Activated B cell treated with CpG ODN at 0.5 μM for 24 hours (primary cell): Measurements from ENCODE around the gene C9orf72. TPM values are rescaled to one million over a fixed set of nuclear protein-coding genes. Genes with fewer than 3 reads are reported as not detected.

Experiments used
- ATAC-seq: fragments of 200-7000 bp; cut with Tn5 transposase; one replicate; pipeline ENCODE4 v1.10.0; 2021; ENCODE audit warnings: low read depth, mild to moderate bottlenecking, moderate library complexity
- CTCF ChIA-PET: fragments of 350-600 bp; sonication (Branson Sonifier 250); formaldehyde crosslinking; loops from one replicate; lab custom pipeline; 2021; ENCODE audit warnings: antibody characterized with exemption; lab: Charles Lee
- POLR2A ChIA-PET: fragments of 350-600 bp; sonication (Branson Sonifier 250); formaldehyde crosslinking; loops from one replicate; lab custom pipeline; 2021; ENCODE audit warnings: antibody characterized with exemption; lab: Charles Lee
- DNase-seq: peaks from one replicate; pipeline ENCODE4 v3.0.0; 2022
- H3K27ac Mint-ChIP-seq: one replicate; pipeline ENCODE4 v1.8.0; 2020; ENCODE audit warnings: mixed read lengths
- H3K27me3 Mint-ChIP-seq: one replicate; pipeline ENCODE4 v1.8.0; 2021; ENCODE audit warnings: mixed read lengths
- H3K36me3 Mint-ChIP-seq: one replicate; pipeline ENCODE4 v1.8.0; 2021; ENCODE audit warnings: low read depth, mixed read lengths
- H3K4me1 Mint-ChIP-seq: one replicate; pipeline ENCODE4 v1.8.0; 2021; ENCODE audit warnings: mixed read lengths
- H3K4me3 Mint-ChIP-seq: one replicate; pipeline ENCODE4 v1.8.0; 2020; ENCODE audit warnings: mild to moderate bottlenecking, mixed read lengths
- H3K9me3 Mint-ChIP-seq: one replicate; pipeline ENCODE4 v1.8.0; 2020; ENCODE audit warnings: mixed read lengths
- intact Hi-C: fragments of 100-400 bp; cut with micrococcal nuclease; formaldehyde crosslinking; loops from one replicate; pipeline ENCODE4 v1.15.1; 2024
- total RNA-seq: library from RNA; stranded (reverse); gene quantifications from 2 replicates; pipeline ENCODE4 v1.2.3, GENCODE V29; 2022
- TF ChIP-seq, protein P1 (sequence below): fragments of 200-600 bp; IDR thresholded peaks from one replicate; pipeline ENCODE4 v1.8.0; 2022; ENCODE audit warnings: antibody characterized with exemption, mild to moderate bottlenecking

Gene C9orf72
- total RNA-seq, 1 donor from 2014 or later: 15.2 TPM

GRCh38 chr9:27537756-27538155, 35.5 kb downstream of the C9orf72 start:
- H3K4me3 Mint-ChIP-seq: no peak overlapping the region
- ATAC-seq (no peak), DNase-seq (no peak)
- peaks cover 16% of the 10 kb centered on the region for H3K4me1 Mint-ChIP-seq
- POLR2A ChIA-PET: no interaction called here
- no peak overlapping the region for H3K27ac Mint-ChIP-seq
- no peaks in the 10 kb centered on the region for H3K9me3 Mint-ChIP-seq
- no peaks in the 10 kb centered on the region for H3K27me3 Mint-ChIP-seq
- CTCF ChIA-PET: interaction anchor here (0.6 to 3.5 kb wide), 2 partner anchors 15 to 205 kb away, joined by 6 to 17 read pairs; no protein-coding TSS in a partner anchor
- peaks cover 12% of the 10 kb centered on the region for H3K36me3 Mint-ChIP-seq
- TF ChIP-seq, protein P1, sequence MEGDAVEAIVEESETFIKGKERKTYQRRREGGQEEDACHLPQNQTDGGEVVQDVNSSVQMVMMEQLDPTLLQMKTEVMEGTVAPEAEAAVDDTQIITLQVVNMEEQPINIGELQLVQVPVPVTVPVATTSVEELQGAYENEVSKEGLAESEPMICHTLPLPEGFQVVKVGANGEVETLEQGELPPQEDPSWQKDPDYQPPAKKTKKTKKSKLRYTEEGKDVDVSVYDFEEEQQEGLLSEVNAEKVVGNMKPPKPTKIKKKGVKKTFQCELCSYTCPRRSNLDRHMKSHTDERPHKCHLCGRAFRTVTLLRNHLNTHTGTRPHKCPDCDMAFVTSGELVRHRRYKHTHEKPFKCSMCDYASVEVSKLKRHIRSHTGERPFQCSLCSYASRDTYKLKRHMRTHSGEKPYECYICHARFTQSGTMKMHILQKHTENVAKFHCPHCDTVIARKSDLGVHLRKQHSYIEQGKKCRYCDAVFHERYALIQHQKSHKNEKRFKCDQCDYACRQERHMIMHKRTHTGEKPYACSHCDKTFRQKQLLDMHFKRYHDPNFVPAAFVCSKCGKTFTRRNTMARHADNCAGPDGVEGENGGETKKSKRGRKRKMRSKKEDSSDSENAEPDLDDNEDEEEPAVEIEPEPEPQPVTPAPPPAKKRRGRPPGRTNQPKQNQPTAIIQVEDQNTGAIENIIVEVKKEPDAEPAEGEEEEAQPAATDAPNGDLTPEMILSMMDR: no peak
- intact Hi-C loops: no loop called here

GRCh38 chr9:27537027-27537435, 36.2 kb downstream of the C9orf72 start:
- Mint-ChIP-seq H3K27ac (no peak overlapping the region), H3K4me3 (no peak overlapping the region), H3K36me3 (peaks cover 6% of the 10 kb centered on the region), H3K27me3 (no peaks in the 10 kb centered on the region), H3K9me3 (no peaks in the 10 kb centered on the region), H3K4me1 (peaks cover 16% of the 10 kb centered on the region)
- DNase-seq (no peak), ATAC-seq (no peak)
- ChIA-PET CTCF (interaction anchor here (0.6 to 3.5 kb wide), 2 partner anchors 16 to 204 kb away, joined by 6 to 17 read pairs; no protein-coding TSS in a partner anchor), POLR2A (no interaction called here)
- TF ChIP-seq, protein P1: no peak
- intact Hi-C loops: no loop called here

DNA sequence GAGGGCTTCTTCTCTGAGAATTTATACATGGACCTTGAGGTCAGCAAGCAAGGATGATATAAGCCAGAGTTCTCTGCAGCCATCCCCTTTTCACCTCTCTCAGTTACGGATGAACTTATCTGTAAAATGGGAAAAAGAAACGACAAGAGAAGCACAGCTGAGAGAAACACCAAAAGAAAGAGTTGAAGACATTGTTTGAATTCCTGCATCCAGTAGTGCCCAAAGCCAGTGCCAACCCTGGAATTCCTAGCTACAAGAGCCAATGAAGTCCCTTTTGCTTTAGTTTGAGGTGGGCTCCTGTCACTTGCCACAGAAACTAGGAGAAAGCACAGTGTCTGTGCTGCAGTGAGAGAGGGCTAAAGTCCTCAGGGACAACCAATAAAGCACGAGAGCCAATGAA, 37.1 kb downstream of the C9orf72 start:
- ChIA-PET POLR2A (no interaction called here), CTCF (interaction anchor here (3.5 kb wide), 1 partner anchor 203 kb away, joined by 17 read pairs; no protein-coding TSS in a partner anchor)
- intact Hi-C loops: no loop called here
- Mint-ChIP-seq H3K27me3 (no peaks in the 10 kb centered on the region), H3K9me3 (no peaks in the 10 kb centered on the region), H3K36me3 (no peaks in the 10 kb centered on the region), H3K4me1 (peaks cover 16% of the 10 kb centered on the region), H3K27ac (no peak overlapping the region), H3K4me3 (no peak overlapping the region)
- DNase-seq: no peak
- ATAC-seq: no peak
- TF ChIP-seq, protein P1: no peak

DNA sequence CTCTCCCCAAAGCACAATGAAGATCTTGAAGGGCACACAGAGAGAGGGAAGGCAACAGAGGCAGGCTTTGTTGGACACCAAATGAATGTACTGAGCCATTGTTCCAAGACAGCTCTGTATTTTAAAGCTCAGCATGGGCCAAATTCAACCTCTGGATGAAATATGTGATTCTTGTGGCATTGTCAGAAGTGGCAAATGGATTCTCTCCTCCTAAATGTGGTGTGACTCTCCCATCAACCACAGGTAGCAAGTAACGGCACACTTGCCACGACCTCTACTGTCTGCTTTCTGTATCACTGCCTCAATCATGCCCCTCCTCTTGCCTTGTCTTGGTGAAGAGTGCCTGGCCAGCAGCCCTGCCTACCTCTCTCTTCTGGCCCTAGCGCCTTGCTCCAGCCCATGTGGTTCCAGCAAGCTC, 37.6 kb downstream of the C9orf72 start:
- TF ChIP-seq, protein P1: no peak
- Mint-ChIP-seq H3K4me3 (no peak overlapping the region), H3K9me3 (no peaks in the 10 kb centered on the region), H3K27ac (no peak overlapping the region), H3K36me3 (no peaks in the 10 kb centered on the region), H3K27me3 (no peaks in the 10 kb centered on the region), H3K4me1 (peaks cover 16% of the 10 kb centered on the region)
- peak; percentile 54 for ATAC-seq
- ChIA-PET CTCF (interaction anchor here (3.5 kb wide), 1 partner anchor 203 kb away, joined by 17 read pairs; no protein-coding TSS in a partner anchor), POLR2A (no interaction called here)
- intact Hi-C loops: no loop called here
- no peak for DNase-seq

DNA sequence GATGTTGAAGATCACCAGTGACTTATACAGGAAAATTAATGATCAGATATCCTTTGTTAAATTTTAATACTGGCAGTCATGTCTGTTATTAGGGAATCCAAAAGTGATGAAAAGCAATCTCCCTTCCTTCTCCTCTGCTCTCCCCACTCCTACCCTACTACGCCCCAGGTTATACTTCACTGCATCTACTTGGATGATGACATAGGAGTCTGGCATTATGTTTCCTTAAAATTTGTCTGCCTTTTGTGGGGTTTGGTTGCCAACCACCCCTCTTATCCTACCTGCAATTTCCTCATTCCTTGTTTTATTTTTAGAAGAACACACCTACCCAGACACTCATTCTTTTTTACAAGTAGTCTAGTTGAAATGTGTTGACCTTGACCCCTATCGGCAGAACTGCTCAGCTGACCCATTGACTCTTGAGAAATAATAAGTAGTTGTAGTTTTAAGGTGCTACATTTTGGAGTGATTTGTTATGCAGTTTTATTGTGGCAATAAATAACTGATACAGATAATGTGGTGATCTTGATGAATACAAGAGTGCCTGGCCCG, 38.5 kb downstream of the C9orf72 start:
- TF ChIP-seq, protein P1: no peak
- no peak for DNase-seq
- Mint-ChIP-seq H3K4me3 (no peak overlapping the region), H3K27ac (no peak overlapping the region), H3K9me3 (no peaks in the 10 kb centered on the region), H3K36me3 (no peaks in the 10 kb centered on the region), H3K4me1 (peaks cover 21% of the 10 kb centered on the region), H3K27me3 (no peaks in the 10 kb centered on the region)
- intact Hi-C loops: no loop called here
- ChIA-PET CTCF (interaction anchor here (3.5 kb wide), 1 partner anchor 202 kb away, joined by 17 read pairs; no protein-coding TSS in a partner anchor), POLR2A (no interaction called here)
- ATAC-seq: no peak
